Activated CD4-positive, alpha-beta T cell treated with anti-CD3 and anti-CD28 coated beads for 4 hours (primary cell): ENCODE measurements around the gene CACNA1H.

Source experiments
- DNase-seq, 2 donors: peaks; one replicate each; pipeline ENCODE4 v3.0.0-alpha.2; 2020

CACNA1H gene

GRCh38 chr16:1143761-1144450 is 9.0 kb upstream of the CACNA1H start:
- DNase-seq: no peak

GRCh38 chr16:1144476-1145382 is 8.2 kb upstream of the CACNA1H start:
- no peak for DNase-seq

GRCh38 chr16:1145383-1146100 is 7.4 kb upstream of the CACNA1H start:
- no peak for DNase-seq

- DNase-seq: no peak
Observed at GRCh38 chr16:1146409-1146808, 6.5 kb upstream of the CACNA1H start.

GRCh38 chr16:1147027-1147426 is 5.9 kb upstream of the CACNA1H start:
- DNase-seq: no peak

- no peak for DNase-seq
Observed at GRCh38 chr16:1149101-1149636, 3.7 kb upstream of the CACNA1H start.

GRCh38 chr16:1150511-1150982 is 2.4 kb upstream of the CACNA1H start:
- DNase-seq: peak in 1 of 2 donors; percentile 23

- no peak for DNase-seq
Observed at GRCh38 chr16:1151424-1152122, 1.3 kb upstream of the CACNA1H start.

GRCh38 chr16:1152123-1152638 is 725 bp upstream of the CACNA1H start:
- peak; percentile 69 to 78 for DNase-seq

GRCh38 chr16:1153480-1154160 is 714 bp downstream of the CACNA1H start:
- DNase-seq: no peak

GRCh38 chr16:1154291-1154886 is 1.5 kb downstream of the CACNA1H start:
- DNase-seq: no peak

- DNase-seq: no peak
Observed at GRCh38 chr16:1154887-1155331, 2.0 kb downstream of the CACNA1H start.

- DNase-seq: no peak
Observed at GRCh38 chr16:1155353-1156054, 2.6 kb downstream of the CACNA1H start.

- DNase-seq: no peak
Observed at GRCh38 chr16:1156055-1156982, 3.4 kb downstream of the CACNA1H start.

GRCh38 chr16:1156983-1157638 is 4.2 kb downstream of the CACNA1H start:
- DNase-seq: no peak

GRCh38 chr16:1157639-1158455 is 4.9 kb downstream of the CACNA1H start:
- no peak for DNase-seq

- DNase-seq: no peak
Observed at GRCh38 chr16:1158456-1159324, 5.8 kb downstream of the CACNA1H start.
